M059J (cell line): ENCODE data around the gene SORL1. TPM values are rescaled to one million over a fixed set of nuclear protein-coding genes. Genes with fewer than 3 reads are reported as not detected.

Experiments used
- total RNA-seq: library from RNA; depleted of rRNA; stranded (reverse); fragments of >200 nt; shearing (Covaris generic); gene quantifications from 2 replicates; pipeline ENCODE4 v1.2.3, GENCODE V29; 2014; rRNA removed

Gene SORL1
- total RNA-seq, 1 experiment from 2014 or later: 3.0 TPM

Other genes starting within 250 kb of the SORL1 start
- 88.2 and 126 TPM in 2 replicates for gene SC5D, start 159.5 kb upstream of the SORL1 start, total RNA-seq